ENCODE results near the gene ANXA11. TPM values are rescaled to one million over a fixed set of nuclear protein-coding genes. Genes with fewer than 3 reads are reported as not detected.

ANXA11 gene
- total and polyA plus RNA-seq, 5 donors, result 232 to 451 (median 381) TPM

GRCh38 chr10:80132299-80133139 lies 72.8 kb downstream of the ANXA11 start, which contains the start of gene PLAC9:
TSS of gene PLAC9 (plus strand) at chr10:80132730. CDS start at chr10:80132763, 33 bp downstream.
- Histone ChIP-seq H3K27ac (ENCODE audit: low read length) (peak within 1 kb of the TSS; percentile 99), H3K9me3 (ENCODE audit: control insufficient read depth, low read length) (no peaks in the 10 kb centered on the region), H3K4me3 (ENCODE audit: low read length) (peak within 1 kb of the TSS; percentile 52), H3K4me1 (ENCODE audit: control insufficient read depth, insufficient read depth, low read length) (peaks cover 4% of the 10 kb centered on the region), H3K27me3 (ENCODE audit: control insufficient read depth, insufficient read depth) (no peaks in the 10 kb centered on the region)
- intact Hi-C loops (cut with DNase I), result loop anchor here in 3 of 4 donors (5.0 to 10.0 kb wide), 2 partner anchors 55 to 58 kb away; partner anchors contain the start of gene TMEM254 (in 3 of the 3)
- ATAC-seq (peak; percentile 68 to 78), DNase-seq (peak; percentile 82 to 90 (median 89))
- 1% methylated on average over 58 of the region's 58 CpGs for WGBS

GRCh38 chr10:80131499-80131901 lies 73.8 kb downstream of the ANXA11 start:
- peak overlapping the region; percentile 3 for H3K27ac ChIP-seq (ENCODE audit: low read length)
- peaks cover 1% of the 10 kb centered on the region for H3K4me1 ChIP-seq (ENCODE audit: control insufficient read depth, insufficient read depth, low read length)
- no peaks in the 10 kb centered on the region for H3K9me3 ChIP-seq (ENCODE audit: control insufficient read depth, low read length)
- intact Hi-C loops (cut with DNase I), result loop anchor here in 3 of 4 donors (5.0 to 10.0 kb wide), 2 partner anchors 54 to 57 kb away; partner anchors contain the start of gene TMEM254 (in 3 of the 3)
- DNase-seq (no peak), ATAC-seq (no peak)
- WGBS, result 66% methylated on average over 6 of the region's 6 CpGs
- H3K27me3 ChIP-seq (ENCODE audit: control insufficient read depth, insufficient read depth), result no peaks in the 10 kb centered on the region
- H3K4me3 ChIP-seq (ENCODE audit: low read length), result no peak overlapping the region

DNA sequence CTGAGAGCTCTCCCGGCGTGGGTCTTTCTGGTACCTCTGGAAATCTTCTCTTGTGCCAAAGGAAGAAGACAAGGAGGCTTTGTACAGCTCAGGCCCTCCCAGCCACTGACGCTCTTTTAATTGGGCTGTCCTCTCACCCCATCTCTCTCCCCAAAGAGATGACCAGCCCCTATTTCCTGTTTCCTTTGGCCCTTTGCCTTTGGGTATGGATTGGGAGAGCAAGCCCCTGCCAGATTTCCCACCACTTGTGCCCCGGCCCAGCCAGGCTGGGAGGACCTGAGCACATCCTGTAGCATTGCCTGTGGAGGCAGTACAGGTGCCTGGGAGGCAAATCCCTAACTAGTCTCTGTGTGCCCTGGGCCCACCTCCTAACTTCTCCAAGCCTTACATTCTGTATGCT lies 78.5 kb downstream of the ANXA11 start:
- WGBS, result 33% methylated on average over 4 of the region's 4 CpGs
- peak; percentile 86 to 91 for ATAC-seq
- Histone ChIP-seq H3K9me3 (ENCODE audit: control insufficient read depth, low read length) (no peaks in the 10 kb centered on the region), H3K4me3 (ENCODE audit: low read length) (no peak overlapping the region), H3K27me3 (ENCODE audit: control insufficient read depth, insufficient read depth) (no peaks in the 10 kb centered on the region), H3K4me1 (ENCODE audit: control insufficient read depth, insufficient read depth, low read length) (peaks cover 4% of the 10 kb centered on the region), H3K27ac (ENCODE audit: low read length) (peak overlapping the region; percentile 20)
- intact Hi-C loops (cut with DNase I), result no loop called here
- peak; percentile 53 to 71 (median 64) for DNase-seq

- H3K4me1 ChIP-seq (ENCODE audit: control insufficient read depth, insufficient read depth, low read length), result peaks cover 4% of the 10 kb centered on the region
- no peak for ATAC-seq
- intact Hi-C loops (cut with DNase I), result no loop called here
- WGBS, result 63% methylated on average over 2 of the region's 2 CpGs
- H3K9me3 ChIP-seq (ENCODE audit: control insufficient read depth, low read length), result no peaks in the 10 kb centered on the region
- H3K4me3 ChIP-seq (ENCODE audit: low read length), result no peak overlapping the region
- no peak overlapping the region for H3K27ac ChIP-seq (ENCODE audit: low read length)
- no peak for DNase-seq
- H3K27me3 ChIP-seq (ENCODE audit: control insufficient read depth, insufficient read depth), result no peaks in the 10 kb centered on the region
Measured at GRCh38 chr10:80122746-80123145, 82.6 kb downstream of the ANXA11 start.

- no peak for ATAC-seq
- H3K9me3 ChIP-seq (ENCODE audit: control insufficient read depth, low read length), result no peaks in the 10 kb centered on the region
- intact Hi-C loops (cut with DNase I), result no loop called here
- peak overlapping the region; percentile 10 for H3K27ac ChIP-seq (ENCODE audit: low read length)
- DNase-seq, result no peak
- no peak overlapping the region for H3K4me3 ChIP-seq (ENCODE audit: low read length)
- peaks cover 4% of the 10 kb centered on the region for H3K4me1 ChIP-seq (ENCODE audit: control insufficient read depth, insufficient read depth, low read length)
- H3K27me3 ChIP-seq (ENCODE audit: control insufficient read depth, insufficient read depth), result no peaks in the 10 kb centered on the region
Measured at GRCh38 chr10:80122110-80122710, 83.1 kb downstream of the ANXA11 start.

DNA sequence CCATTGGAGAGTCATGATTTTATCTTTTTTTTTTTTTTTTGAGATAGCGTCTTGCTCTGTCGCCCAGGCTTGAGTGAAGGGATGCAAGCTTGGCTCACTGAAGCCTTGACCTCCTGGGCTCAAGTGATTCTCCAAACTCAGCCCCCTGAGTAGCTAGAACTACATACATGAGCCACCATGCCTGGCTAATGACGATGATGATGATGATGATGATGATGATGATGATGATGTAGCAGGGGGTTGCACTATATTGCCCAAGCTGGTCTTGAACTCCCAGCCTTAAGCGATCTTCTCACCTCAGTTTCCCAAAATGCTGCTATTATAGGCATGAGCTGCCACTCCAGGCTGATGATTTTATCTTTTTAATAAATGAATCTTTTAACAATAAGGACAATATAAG lies 86.7 kb downstream of the ANXA11 start:
- DNase-seq (no peak), ATAC-seq (no peak)
- no peak overlapping the region for H3K4me3 ChIP-seq (ENCODE audit: low read length)
- peaks cover 4% of the 10 kb centered on the region for H3K4me1 ChIP-seq (ENCODE audit: control insufficient read depth, insufficient read depth, low read length)
- H3K9me3 ChIP-seq (ENCODE audit: control insufficient read depth, low read length), result no peaks in the 10 kb centered on the region
- no peak overlapping the region for H3K27ac ChIP-seq (ENCODE audit: low read length)
- no peaks in the 10 kb centered on the region for H3K27me3 ChIP-seq (ENCODE audit: control insufficient read depth, insufficient read depth)
- intact Hi-C loops (cut with DNase I), result no loop called here
- whole genome bisulfite sequencing, result 73% methylated on average over 4 of the region's 4 CpGs

DNA sequence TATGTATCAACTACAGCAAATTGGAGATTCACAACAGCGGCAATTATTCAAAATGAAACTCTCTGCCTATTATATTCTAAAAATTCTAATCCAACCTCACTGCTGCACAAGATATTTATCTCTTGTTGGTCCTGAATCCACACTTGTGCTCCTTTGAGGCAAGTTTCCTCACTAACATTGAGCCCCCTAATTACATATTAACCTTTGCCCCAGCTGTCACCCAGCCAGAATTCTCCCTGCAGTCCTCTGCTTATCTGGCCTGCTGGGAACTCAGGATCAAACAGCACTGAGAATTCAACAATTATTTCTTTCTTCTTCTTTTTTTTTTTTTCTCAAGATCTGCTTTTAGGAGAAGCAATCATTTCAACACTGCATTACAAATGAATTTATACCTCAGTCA lies 94.4 kb downstream of the ANXA11 start:
- no peaks in the 10 kb centered on the region for H3K4me1 ChIP-seq (ENCODE audit: control insufficient read depth, insufficient read depth, low read length)
- no peaks in the 10 kb centered on the region for H3K27me3 ChIP-seq (ENCODE audit: control insufficient read depth, insufficient read depth)
- peaks cover 3% of the 10 kb centered on the region for H3K9me3 ChIP-seq (ENCODE audit: control insufficient read depth, low read length)
- ATAC-seq (peak in 1 of 2 donors; percentile 14), DNase-seq (no peak)
- H3K27ac ChIP-seq (ENCODE audit: low read length), result peak overlapping the region; percentile 19
- intact Hi-C loops (cut with DNase I), result no loop called here
- H3K4me3 ChIP-seq (ENCODE audit: low read length), result no peak overlapping the region
- 84% methylated on average over 1 of the region's 1 CpG for WGBS

- DNase-seq (no peak), ATAC-seq (no peak)
- peaks cover 3% of the 10 kb centered on the region for H3K9me3 ChIP-seq (ENCODE audit: control insufficient read depth, low read length)
- no peak overlapping the region for H3K4me3 ChIP-seq (ENCODE audit: low read length)
- H3K4me1 ChIP-seq (ENCODE audit: control insufficient read depth, insufficient read depth, low read length), result peaks cover 5% of the 10 kb centered on the region
- WGBS, result 91% methylated on average over 8 of the region's 8 CpGs
- intact Hi-C loops (cut with DNase I), result no loop called here
- H3K27ac ChIP-seq (ENCODE audit: low read length), result no peak overlapping the region
- H3K27me3 ChIP-seq (ENCODE audit: control insufficient read depth, insufficient read depth), result no peaks in the 10 kb centered on the region
Measured at GRCh38 chr10:80108576-80109239, 96.6 kb downstream of the ANXA11 start.

- intact Hi-C loops (cut with DNase I), result no loop called here
- no peak overlapping the region for H3K4me3 ChIP-seq (ENCODE audit: low read length)
- WGBS, result 19% methylated on average over 10 of the region's 10 CpGs
- peaks cover 3% of the 10 kb centered on the region for H3K9me3 ChIP-seq (ENCODE audit: control insufficient read depth, low read length)
- peak in 2 of 3 donors; percentile 44 to 59 for DNase-seq
- H3K27ac ChIP-seq (ENCODE audit: low read length), result peak overlapping the region; percentile 65
- ATAC-seq, result peak; percentile 88 to 89
- H3K27me3 ChIP-seq (ENCODE audit: control insufficient read depth, insufficient read depth), result no peaks in the 10 kb centered on the region
- H3K4me1 ChIP-seq (ENCODE audit: control insufficient read depth, insufficient read depth, low read length), result peaks cover 7% of the 10 kb centered on the region
Measured at GRCh38 chr10:80104066-80104926, 101.0 kb downstream of the ANXA11 start.

All from right cardiac atrium (tissue), 5 donors.